IMR-90 (cell line): ENCODE measurements around the gene MYBL2. TPM values are rescaled to one million over a fixed set of nuclear protein-coding genes. Genes with fewer than 3 reads are reported as not detected.

ENCODE experiments used
- ATAC-seq: fragments of 200-7000 bp; cut with Tn5 transposase; 2 replicates; pipeline ENCODE4 v1.9.1; 2020; ENCODE audit warnings: low read depth, mild to moderate bottlenecking, moderate library complexity
- BruUV-seq: library from RNA; stranded (reverse); fragments of 400-500 nt; replicated peaks from 2 replicates; lab custom pipeline; 2021; lab: Mats Ljungman, UMichigan
- CTCF ChIA-PET: fragments of 300-600 bp; formaldehyde crosslinking; extraction: SDS; loops from one replicate; lab custom pipeline; 2021; ENCODE audit warnings: antibody characterized with exemption; lab: Yijun Ruan, JAX
- POLR2A ChIA-PET: fragments of 300-600 bp; sonication (Branson Sonifier 250); formaldehyde crosslinking; loops from one replicate; lab custom pipeline; 2022; ENCODE audit warnings: antibody characterized with exemption; ENCODE audit not compliant: unreplicated experiment; lab: Charles Lee
- DNase-seq: peaks from one replicate; pipeline ENCODE4 v3.0.0; 2013
- H2AFZ ChIP-seq: replicated peaks from 2 replicates; pipeline ENCODE3; 2013; ENCODE audit warnings: low read length, mild to moderate bottlenecking; ENCODE audit not compliant: poor library complexity
- H2AK5ac ChIP-seq: 2 replicates; pipeline ENCODE4 v1.6.1; 2013; ENCODE audit warnings: low read depth, low read length, inconsistent platforms
- H2AK9ac ChIP-seq: replicated peaks from 2 replicates; pipeline ENCODE3; 2013; ENCODE audit warnings: mild to moderate bottlenecking, low read depth, low read length, moderate library complexity; ENCODE audit not compliant: poor library complexity
- H2BK120ac ChIP-seq: 2 replicates; pipeline ENCODE4 v1.6.1; 2013; ENCODE audit warnings: low read depth, low read length, inconsistent platforms
- H2BK15ac ChIP-seq: 3 replicates; pipeline ENCODE4 v1.6.1; 2013; ENCODE audit warnings: low read depth, low read length, inconsistent platforms
- H2BK20ac ChIP-seq: 2 replicates; pipeline ENCODE4 v1.6.1; 2013; ENCODE audit warnings: low read depth, mild to moderate bottlenecking, inconsistent platforms, low read length, moderate library complexity
- H2BK5ac ChIP-seq: 2 replicates; pipeline ENCODE4 v1.6.1; 2013; ENCODE audit warnings: mild to moderate bottlenecking, low read depth, low read length, inconsistent platforms; ENCODE audit not compliant: poor library complexity, severe bottlenecking
- H3K14ac ChIP-seq: replicated peaks from 2 replicates; pipeline ENCODE4 v1.6.1; 2013; ENCODE audit warnings: low read depth, low read length, inconsistent platforms
- H3K18ac ChIP-seq: 2 replicates; pipeline ENCODE4 v1.6.1; 2013; ENCODE audit warnings: low read depth, low read length, control low read depth
- H3K23ac ChIP-seq: 2 replicates; pipeline ENCODE4 v1.6.1; 2013; ENCODE audit warnings: low read depth, low read length, inconsistent platforms
- H3K27ac ChIP-seq: 2 replicates; pipeline ENCODE4 v1.5.1; 2013; ENCODE audit warnings: mild to moderate bottlenecking, control low read depth, low read length; ENCODE audit not compliant: insufficient read depth
- H3K27me3 ChIP-seq: 2 replicates; pipeline ENCODE4 v1.6.1; 2013; ENCODE audit warnings: low read length; ENCODE audit not compliant: control insufficient read depth, insufficient read depth
- H3K36me3 ChIP-seq: 2 replicates; pipeline ENCODE4 v1.6.1; 2013; ENCODE audit warnings: low read length, mixed read lengths; ENCODE audit not compliant: control insufficient read depth, insufficient read depth
- H3K4ac ChIP-seq: 2 replicates; pipeline ENCODE4 v1.6.1; 2013; ENCODE audit warnings: low read depth, low read length, inconsistent platforms
- H3K4me1 ChIP-seq: 2 replicates; pipeline ENCODE4 v1.6.1; 2013; ENCODE audit warnings: low read length, mixed read lengths; ENCODE audit not compliant: control insufficient read depth, insufficient read depth
- H3K4me2 ChIP-seq: 2 replicates; pipeline ENCODE4 v1.6.1; 2013; ENCODE audit warnings: low read depth, mild to moderate bottlenecking, control low read depth, low read length, moderate library complexity
- H3K4me3 ChIP-seq: 2 replicates; pipeline ENCODE4 v1.5.1; 2013; ENCODE audit warnings: low read depth, mild to moderate bottlenecking, control low read depth, low read length, moderate library complexity; ENCODE audit not compliant: insufficient read depth
- H3K56ac ChIP-seq: 2 replicates; pipeline ENCODE4 v1.6.1; 2013; ENCODE audit warnings: low read length, inconsistent platforms; ENCODE audit not compliant: insufficient read depth; ENCODE audit errors: extremely low read depth
- H3K79me1 ChIP-seq, 2 experiments: 2 replicates each; pipeline ENCODE4 v1.6.1; 2013; ENCODE audit warnings: low read length in 2 of 2, inconsistent platforms in 1 of 2, low read depth in 1 of 2
- H3K9ac ChIP-seq: 2 replicates; pipeline ENCODE4 v1.6.1; 2013; ENCODE audit warnings: low read depth, low read length, control low read depth
- H3K9me1 ChIP-seq: 2 replicates; pipeline ENCODE4 v1.6.1; 2013; ENCODE audit warnings: low read length, inconsistent platforms; ENCODE audit not compliant: insufficient read depth
- H3K9me3 ChIP-seq: 2 replicates; pipeline ENCODE4 v1.6.1; 2013; ENCODE audit warnings: low read length; ENCODE audit not compliant: control insufficient read depth, insufficient read depth
- H4K20me1 ChIP-seq: 2 replicates; pipeline ENCODE4 v1.6.1; 2013; ENCODE audit warnings: low read length, inconsistent platforms; ENCODE audit not compliant: insufficient read depth
- H4K5ac ChIP-seq: 2 replicates; pipeline ENCODE4 v1.6.1; 2013; ENCODE audit warnings: mild to moderate bottlenecking, low read depth, low read length, control low read depth
- H4K8ac ChIP-seq, 2 experiments: 2 replicates each; pipeline ENCODE4 v1.6.1; 2013; ENCODE audit warnings: low read depth in 2 of 2, low read length in 2 of 2, control low read depth in 1 of 2, inconsistent platforms in 1 of 2
- H4K91ac ChIP-seq: 2 replicates; pipeline ENCODE4 v1.6.1; 2013; ENCODE audit warnings: low read depth, low read length, inconsistent platforms; ENCODE audit not compliant: insufficient read depth
- BHLHE40 ChIP-seq: fragments of 150-350 bp; IDR thresholded peaks from 2 replicates; pipeline ENCODE4 v1.6.1; 2016; ENCODE audit warnings: mild to moderate bottlenecking, low read depth, low read length
- CHD1 ChIP-seq: IDR thresholded peaks from 2 replicates; pipeline ENCODE4 v1.6.1; 2012; ENCODE audit warnings: low read depth, low read length, improper control_type of control experiment
- FOS ChIP-seq: fragments of 150-350 bp; IDR thresholded peaks from 2 replicates; pipeline ENCODE4 v1.6.1; 2016; ENCODE audit warnings: low read depth, low read length
- MAFK ChIP-seq: IDR thresholded peaks from 2 replicates; pipeline ENCODE4 v1.6.1; 2012; ENCODE audit warnings: low read depth, low read length, improper control_type of control experiment
- MAZ ChIP-seq: IDR thresholded peaks from 2 replicates; pipeline ENCODE4 v1.6.1; 2012; ENCODE audit warnings: low read depth, mild to moderate bottlenecking, low read length, improper control_type of control experiment, moderate library complexity, borderline replicate concordance
- MXI1 ChIP-seq: IDR thresholded peaks from 2 replicates; pipeline ENCODE4 v1.6.1; 2012; ENCODE audit warnings: low read depth, mild to moderate bottlenecking, low read length, moderate library complexity, borderline replicate concordance
- NFE2L2 ChIP-seq: fragments of 150-350 bp; IDR thresholded peaks from 2 replicates; pipeline ENCODE4 v1.6.1; 2016; ENCODE audit warnings: low read depth, mild to moderate bottlenecking, low read length
- RAD21 ChIP-seq: IDR thresholded peaks from 2 replicates; pipeline ENCODE4 v1.6.1; 2012; ENCODE audit warnings: low read length, improper control_type of control experiment
- RCOR1 ChIP-seq: IDR thresholded peaks from 2 replicates; pipeline ENCODE4 v1.6.1; 2012; ENCODE audit warnings: mild to moderate bottlenecking, low read length, improper control_type of control experiment; ENCODE audit not compliant: insufficient replicate concordance
- RFX5 ChIP-seq: IDR thresholded peaks from 2 replicates; pipeline ENCODE4 v1.8.0; 2012; ENCODE audit warnings: low read depth, mild to moderate bottlenecking, low read length, moderate library complexity
- WGBS, 2 experiments: methylation state at CpG; one replicate each; pipeline versions ENCODE4 v1.1.5 to v1.1.7; 2013; ENCODE audit warnings: missing lambda C conversion rate in 2 of 2; ENCODE audit not compliant: insufficient read length in 1 of 2; ENCODE audit errors: extremely low coverage in 2 of 2; 5-methylcytosine and 5-hydroxymethylcytosine counted together
- dilution Hi-C: fragments of 300-500 bp; cut with HindIII; formaldehyde crosslinking; loops from one replicate; pipeline ENCODE4 v1.14.3; 2018; ENCODE audit warnings: low sequenced_read_pairs; ENCODE audit not compliant: unreplicated experiment
- in situ Hi-C: fragments of 300-500 bp; cut with MboI; formaldehyde crosslinking; loops from 3 replicates; pipeline ENCODE4 v1.14.3; 2019; ENCODE audit warnings: low sequenced_read_pairs, inconsistent platforms, mixed read lengths
- intact Hi-C: fragments of 100-400 bp; cut with micrococcal nuclease; formaldehyde crosslinking; loops from 2 replicates; pipeline ENCODE4 v1.10.0; 2022
- polyA plus RNA-seq, 3 experiments: library from polyadenylated mRNA; depleted of rRNA; stranded (reverse); fragments of >200 nt; gene quantifications; 2 replicates each; pipeline ENCODE4 v1.2.3, GENCODE V29; 2012; ENCODE audit warnings: low replicate concordance in 1 of 3
- total RNA-seq: library from RNA; depleted of rRNA; stranded (reverse); fragments of >200 nt; gene quantifications from 2 replicates; pipeline ENCODE4 v1.2.3, GENCODE V29; 2012
- TF ChIP-seq, protein P1 (sequence below): fragments of 150-350 bp; IDR thresholded peaks from 2 replicates; pipeline ENCODE4 v1.6.1; 2017; ENCODE audit warnings: mild to moderate bottlenecking, antibody characterized with exemption, low read length, low read depth
- TF ChIP-seq, protein P2 (sequence below): conservative IDR thresholded peaks from 2 replicates; pipeline ENCODE4 v1.5.1; 2012; ENCODE audit warnings: mild to moderate bottlenecking, low read depth, low read length, improper control_type of control experiment

Gene MYBL2
- total and polyA plus RNA-seq, 2 of the 4 experiments (the other 2 are of a cell fraction), result 12.4 to 23.1 TPM

GRCh38 chr20:43721097-43721428 is 54.1 kb downstream of the MYBL2 start:
- H3K27me3 ChIP-seq, result no peaks in the 10 kb centered on the region
- DNase-seq (no peak), ATAC-seq (no peak)
- H3K18ac ChIP-seq, result no peak overlapping the region
- no peak overlapping the region for H2BK120ac ChIP-seq
- no peak overlapping the region for H2BK5ac ChIP-seq
- no peak overlapping the region for H3K4me3 ChIP-seq
- no peaks in the 10 kb centered on the region for H3K79me1 ChIP-seq
- no TSS peak for BruUV-seq
- H2BK20ac ChIP-seq, result no peak overlapping the region
- no peak overlapping the region for H2BK15ac ChIP-seq
- H4K5ac ChIP-seq, result no peak overlapping the region
- intact Hi-C loops, result no loop called here
- no peak for TF ChIP-seq CHD1
- no peak for TF ChIP-seq BHLHE40
- no peak for TF ChIP-seq RFX5
- no peak for TF ChIP-seq RAD21
- TF ChIP-seq, protein P1, sequence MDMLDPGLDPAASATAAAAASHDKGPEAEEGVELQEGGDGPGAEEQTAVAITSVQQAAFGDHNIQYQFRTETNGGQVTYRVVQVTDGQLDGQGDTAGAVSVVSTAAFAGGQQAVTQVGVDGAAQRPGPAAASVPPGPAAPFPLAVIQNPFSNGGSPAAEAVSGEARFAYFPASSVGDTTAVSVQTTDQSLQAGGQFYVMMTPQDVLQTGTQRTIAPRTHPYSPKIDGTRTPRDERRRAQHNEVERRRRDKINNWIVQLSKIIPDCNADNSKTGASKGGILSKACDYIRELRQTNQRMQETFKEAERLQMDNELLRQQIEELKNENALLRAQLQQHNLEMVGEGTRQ, result no peak
- no peak for TF ChIP-seq MXI1
- TF ChIP-seq, protein P2, sequence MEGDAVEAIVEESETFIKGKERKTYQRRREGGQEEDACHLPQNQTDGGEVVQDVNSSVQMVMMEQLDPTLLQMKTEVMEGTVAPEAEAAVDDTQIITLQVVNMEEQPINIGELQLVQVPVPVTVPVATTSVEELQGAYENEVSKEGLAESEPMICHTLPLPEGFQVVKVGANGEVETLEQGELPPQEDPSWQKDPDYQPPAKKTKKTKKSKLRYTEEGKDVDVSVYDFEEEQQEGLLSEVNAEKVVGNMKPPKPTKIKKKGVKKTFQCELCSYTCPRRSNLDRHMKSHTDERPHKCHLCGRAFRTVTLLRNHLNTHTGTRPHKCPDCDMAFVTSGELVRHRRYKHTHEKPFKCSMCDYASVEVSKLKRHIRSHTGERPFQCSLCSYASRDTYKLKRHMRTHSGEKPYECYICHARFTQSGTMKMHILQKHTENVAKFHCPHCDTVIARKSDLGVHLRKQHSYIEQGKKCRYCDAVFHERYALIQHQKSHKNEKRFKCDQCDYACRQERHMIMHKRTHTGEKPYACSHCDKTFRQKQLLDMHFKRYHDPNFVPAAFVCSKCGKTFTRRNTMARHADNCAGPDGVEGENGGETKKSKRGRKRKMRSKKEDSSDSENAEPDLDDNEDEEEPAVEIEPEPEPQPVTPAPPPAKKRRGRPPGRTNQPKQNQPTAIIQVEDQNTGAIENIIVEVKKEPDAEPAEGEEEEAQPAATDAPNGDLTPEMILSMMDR, result no peak
- TF ChIP-seq FOS, result no peak
- TF ChIP-seq RCOR1, result no peak
- no peak for TF ChIP-seq NFE2L2
- TF ChIP-seq MAZ, result no peak
- TF ChIP-seq MAFK, result no peak
- no peak overlapping the region for H4K8ac ChIP-seq
- no peaks in the 10 kb centered on the region for H3K9me1 ChIP-seq
- no peak overlapping the region for H3K23ac ChIP-seq
- in situ Hi-C loops, result no loop called here
- H2AK9ac ChIP-seq, result no peak overlapping the region
- no peaks in the 10 kb centered on the region for H3K36me3 ChIP-seq
- no peak overlapping the region for H3K9ac ChIP-seq
- no peak overlapping the region for H3K56ac ChIP-seq
- WGBS, 2 experiments, result no CpG with 5 or more reads among the region's 2 CpGs
- peaks cover 8% of the 10 kb centered on the region for H3K4me1 ChIP-seq
- H3K4ac ChIP-seq, result no peak overlapping the region
- no peak overlapping the region for H2AK5ac ChIP-seq
- no peak overlapping the region for H2AFZ ChIP-seq
- no peak overlapping the region for H3K14ac ChIP-seq
- no peaks in the 10 kb centered on the region for H4K20me1 ChIP-seq
- H4K91ac ChIP-seq, result no peak overlapping the region
- dilution Hi-C loops, result no loop called here
- H3K27ac ChIP-seq, result no peak overlapping the region
- ChIA-PET CTCF (no interaction called here), POLR2A (no interaction called here)
- H3K9me3 ChIP-seq, result peaks cover 3% of the 10 kb centered on the region
- no peak overlapping the region for H3K4me2 ChIP-seq
